GM12878 (cell line): ENCODE results near the gene ARHGAP6. TPM values are rescaled to one million over a fixed set of nuclear protein-coding genes. Genes with fewer than 3 reads are reported as not detected.

Experiments
- BMI1 ChIP-seq: fragments of 450-650 bp; IDR thresholded peaks from 2 replicates; pipeline ENCODE4 v1.6.1; 2016; ENCODE audit warnings: mild to moderate bottlenecking, moderate library complexity, borderline replicate concordance
- RAD51 ChIP-seq: fragments of 450-650 bp; IDR thresholded peaks from 2 replicates; pipeline ENCODE4 v1.6.1; 2016; ENCODE audit warnings: moderate library complexity, mild to moderate bottlenecking, inconsistent platforms
- RFX5 ChIP-seq: IDR thresholded peaks from 2 replicates; pipeline ENCODE4 v1.6.1; 2011; ENCODE audit warnings: low read depth, low read length, improper control_type of control experiment
- ZNF217 ChIP-seq: fragments of 450-650 bp; IDR thresholded peaks from 2 replicates; pipeline ENCODE4 v1.6.1; 2017; ENCODE audit warnings: antibody characterized with exemption, mild to moderate bottlenecking
- polyA plus RNA-seq, 11 experiments: library from polyadenylated mRNA; depleted of rRNA in 4 of 11; unstranded in 6 of 11; stranded (reverse) in 5 of 11; fragments of >200 nt; fragmentation: Nextera tagmentation in 4 of 11; fragmentation: Illumina TruSeq in 1 of 11; extraction: Ambion mirVana in 4 of 11; extraction: Trizol in 1 of 11; gene quantifications; 1 replicate in 1 of 11; 2 replicates in 10 of 11; pipeline versions ENCODE4 v1.2.1 to v1.2.3, GENCODE V29; 2011 to 2016; ENCODE audit warnings: inconsistent platforms in 2 of 11, missing spikeins in 2 of 11, low read depth in 1 of 11
- total RNA-seq, 4 experiments: library from RNA; depleted of rRNA in 3 of 4; stranded (reverse); fragments of >200 nt in 3 of 4; fragmentation: Illumina TruSeq in 1 of 4; extraction: Trizol in 1 of 4; gene quantifications; 2 replicates each; pipeline versions ENCODE4 v1.2.1 to v1.2.3, GENCODE V29; 2013 to 2021
- TF ChIP-seq, protein P1 (sequence below): fragments of 450-650 bp; IDR thresholded peaks from 2 replicates; pipeline ENCODE4 v1.6.1; 2017; ENCODE audit warnings: mild to moderate bottlenecking, moderate library complexity
- TF ChIP-seq, protein P2 (sequence below): fragments of 450-650 bp; IDR thresholded peaks from 2 replicates; pipeline ENCODE4 v1.6.1; 2017; ENCODE audit warnings: mild to moderate bottlenecking, moderate library complexity
- TF ChIP-seq, protein P3 (sequence below): IDR thresholded peaks from 2 replicates; pipeline ENCODE4 v1.6.1; 2011; ENCODE audit warnings: mild to moderate bottlenecking, low read depth, low read length, moderate library complexity; ENCODE audit not compliant: insufficient replicate concordance
- TF ChIP-seq, protein P4 (sequence below): IDR thresholded peaks from 2 replicates; pipeline ENCODE4 v1.6.1; 2012; ENCODE audit warnings: low read length, inconsistent platforms

Gene ARHGAP6
- total and polyA plus RNA-seq, 10 of the 15 experiments (the other 5 are each of a cell fraction or from before 2014, with no cell fraction given) = 0.20 to 1.8 (median 0.76) TPM

DNA sequence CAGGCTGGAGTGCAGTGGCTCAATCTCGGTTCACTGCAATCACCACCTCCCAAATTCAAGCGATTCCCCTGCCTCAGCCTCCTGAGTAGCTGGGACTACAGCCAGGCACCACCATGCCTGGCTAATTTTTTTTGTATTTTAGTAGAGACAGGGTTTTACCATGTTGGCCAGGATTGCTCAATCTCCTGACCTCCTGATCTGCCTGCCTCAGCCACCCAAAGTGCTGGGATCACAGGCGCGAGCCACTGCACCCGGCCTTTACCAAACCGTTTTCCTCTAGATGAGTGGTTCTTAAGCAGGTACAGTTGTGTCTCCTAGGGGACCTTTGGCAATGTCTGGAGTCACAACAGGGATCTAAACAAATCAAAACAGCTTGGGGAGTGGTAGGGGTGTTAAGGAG lies 360.9 kb downstream of the ARHGAP6 start (continued):
- TF ChIP-seq, protein P1, sequence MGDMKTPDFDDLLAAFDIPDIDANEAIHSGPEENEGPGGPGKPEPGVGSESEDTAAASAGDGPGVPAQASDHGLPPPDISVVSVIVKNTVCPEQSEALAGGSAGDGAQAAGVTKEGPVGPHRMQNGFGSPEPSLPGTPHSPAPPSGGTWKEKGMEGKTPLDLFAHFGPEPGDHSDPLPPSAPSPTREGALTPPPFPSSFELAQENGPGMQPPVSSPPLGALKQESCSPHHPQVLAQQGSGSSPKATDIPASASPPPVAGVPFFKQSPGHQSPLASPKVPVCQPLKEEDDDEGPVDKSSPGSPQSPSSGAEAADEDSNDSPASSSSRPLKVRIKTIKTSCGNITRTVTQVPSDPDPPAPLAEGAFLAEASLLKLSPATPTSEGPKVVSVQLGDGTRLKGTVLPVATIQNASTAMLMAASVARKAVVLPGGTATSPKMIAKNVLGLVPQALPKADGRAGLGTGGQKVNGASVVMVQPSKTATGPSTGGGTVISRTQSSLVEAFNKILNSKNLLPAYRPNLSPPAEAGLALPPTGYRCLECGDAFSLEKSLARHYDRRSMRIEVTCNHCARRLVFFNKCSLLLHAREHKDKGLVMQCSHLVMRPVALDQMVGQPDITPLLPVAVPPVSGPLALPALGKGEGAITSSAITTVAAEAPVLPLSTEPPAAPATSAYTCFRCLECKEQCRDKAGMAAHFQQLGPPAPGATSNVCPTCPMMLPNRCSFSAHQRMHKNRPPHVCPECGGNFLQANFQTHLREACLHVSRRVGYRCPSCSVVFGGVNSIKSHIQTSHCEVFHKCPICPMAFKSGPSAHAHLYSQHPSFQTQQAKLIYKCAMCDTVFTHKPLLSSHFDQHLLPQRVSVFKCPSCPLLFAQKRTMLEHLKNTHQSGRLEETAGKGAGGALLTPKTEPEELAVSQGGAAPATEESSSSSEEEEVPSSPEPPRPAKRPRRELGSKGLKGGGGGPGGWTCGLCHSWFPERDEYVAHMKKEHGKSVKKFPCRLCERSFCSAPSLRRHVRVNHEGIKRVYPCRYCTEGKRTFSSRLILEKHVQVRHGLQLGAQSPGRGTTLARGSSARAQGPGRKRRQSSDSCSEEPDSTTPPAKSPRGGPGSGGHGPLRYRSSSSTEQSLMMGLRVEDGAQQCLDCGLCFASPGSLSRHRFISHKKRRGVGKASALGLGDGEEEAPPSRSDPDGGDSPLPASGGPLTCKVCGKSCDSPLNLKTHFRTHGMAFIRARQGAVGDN = no peak
- no peak for TF ChIP-seq RAD51
- TF ChIP-seq ZNF217 = no peak
- TF ChIP-seq, protein P2, sequence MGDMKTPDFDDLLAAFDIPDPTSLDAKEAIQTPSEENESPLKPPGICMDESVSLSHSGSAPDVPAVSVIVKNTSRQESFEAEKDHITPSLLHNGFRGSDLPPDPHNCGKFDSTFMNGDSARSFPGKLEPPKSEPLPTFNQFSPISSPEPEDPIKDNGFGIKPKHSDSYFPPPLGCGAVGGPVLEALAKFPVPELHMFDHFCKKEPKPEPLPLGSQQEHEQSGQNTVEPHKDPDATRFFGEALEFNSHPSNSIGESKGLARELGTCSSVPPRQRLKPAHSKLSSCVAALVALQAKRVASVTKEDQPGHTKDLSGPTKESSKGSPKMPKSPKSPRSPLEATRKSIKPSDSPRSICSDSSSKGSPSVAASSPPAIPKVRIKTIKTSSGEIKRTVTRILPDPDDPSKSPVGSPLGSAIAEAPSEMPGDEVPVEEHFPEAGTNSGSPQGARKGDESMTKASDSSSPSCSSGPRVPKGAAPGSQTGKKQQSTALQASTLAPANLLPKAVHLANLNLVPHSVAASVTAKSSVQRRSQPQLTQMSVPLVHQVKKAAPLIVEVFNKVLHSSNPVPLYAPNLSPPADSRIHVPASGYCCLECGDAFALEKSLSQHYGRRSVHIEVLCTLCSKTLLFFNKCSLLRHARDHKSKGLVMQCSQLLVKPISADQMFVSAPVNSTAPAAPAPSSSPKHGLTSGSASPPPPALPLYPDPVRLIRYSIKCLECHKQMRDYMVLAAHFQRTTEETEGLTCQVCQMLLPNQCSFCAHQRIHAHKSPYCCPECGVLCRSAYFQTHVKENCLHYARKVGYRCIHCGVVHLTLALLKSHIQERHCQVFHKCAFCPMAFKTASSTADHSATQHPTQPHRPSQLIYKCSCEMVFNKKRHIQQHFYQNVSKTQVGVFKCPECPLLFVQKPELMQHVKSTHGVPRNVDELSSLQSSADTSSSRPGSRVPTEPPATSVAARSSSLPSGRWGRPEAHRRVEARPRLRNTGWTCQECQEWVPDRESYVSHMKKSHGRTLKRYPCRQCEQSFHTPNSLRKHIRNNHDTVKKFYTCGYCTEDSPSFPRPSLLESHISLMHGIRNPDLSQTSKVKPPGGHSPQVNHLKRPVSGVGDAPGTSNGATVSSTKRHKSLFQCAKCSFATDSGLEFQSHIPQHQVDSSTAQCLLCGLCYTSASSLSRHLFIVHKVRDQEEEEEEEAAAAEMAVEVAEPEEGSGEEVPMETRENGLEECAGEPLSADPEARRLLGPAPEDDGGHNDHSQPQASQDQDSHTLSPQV = no peak
- no peak for TF ChIP-seq BMI1
- TF ChIP-seq, protein P3, sequence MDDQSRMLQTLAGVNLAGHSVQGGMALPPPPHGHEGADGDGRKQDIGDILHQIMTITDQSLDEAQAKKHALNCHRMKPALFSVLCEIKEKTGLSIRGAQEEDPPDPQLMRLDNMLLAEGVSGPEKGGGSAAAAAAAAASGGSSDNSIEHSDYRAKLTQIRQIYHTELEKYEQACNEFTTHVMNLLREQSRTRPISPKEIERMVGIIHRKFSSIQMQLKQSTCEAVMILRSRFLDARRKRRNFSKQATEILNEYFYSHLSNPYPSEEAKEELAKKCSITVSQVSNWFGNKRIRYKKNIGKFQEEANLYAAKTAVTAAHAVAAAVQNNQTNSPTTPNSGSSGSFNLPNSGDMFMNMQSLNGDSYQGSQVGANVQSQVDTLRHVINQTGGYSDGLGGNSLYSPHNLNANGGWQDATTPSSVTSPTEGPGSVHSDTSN = no peak
- TF ChIP-seq, protein P4, sequence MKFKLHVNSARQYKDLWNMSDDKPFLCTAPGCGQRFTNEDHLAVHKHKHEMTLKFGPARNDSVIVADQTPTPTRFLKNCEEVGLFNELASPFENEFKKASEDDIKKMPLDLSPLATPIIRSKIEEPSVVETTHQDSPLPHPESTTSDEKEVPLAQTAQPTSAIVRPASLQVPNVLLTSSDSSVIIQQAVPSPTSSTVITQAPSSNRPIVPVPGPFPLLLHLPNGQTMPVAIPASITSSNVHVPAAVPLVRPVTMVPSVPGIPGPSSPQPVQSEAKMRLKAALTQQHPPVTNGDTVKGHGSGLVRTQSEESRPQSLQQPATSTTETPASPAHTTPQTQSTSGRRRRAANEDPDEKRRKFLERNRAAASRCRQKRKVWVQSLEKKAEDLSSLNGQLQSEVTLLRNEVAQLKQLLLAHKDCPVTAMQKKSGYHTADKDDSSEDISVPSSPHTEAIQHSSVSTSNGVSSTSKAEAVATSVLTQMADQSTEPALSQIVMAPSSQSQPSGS = no peak
- no peak for TF ChIP-seq RFX5
